HG02943 (cell line): ENCODE data around the gene C20orf96.
"Not testable (repeated sequence)": the region's sequence is repeated elsewhere in the genome, so short reads cannot be mapped to it uniquely, and the experiment has no call there.

Experiments
- ATAC-seq: cut with Tn5 transposase; IDR thresholded peaks from one replicate; pipeline ENCODE4 v1.9.1; 2021; ENCODE audit warnings: mild to moderate bottlenecking, low read depth, moderate library complexity; ENCODE audit not compliant: unreplicated experiment

C20orf96 gene

DNA sequence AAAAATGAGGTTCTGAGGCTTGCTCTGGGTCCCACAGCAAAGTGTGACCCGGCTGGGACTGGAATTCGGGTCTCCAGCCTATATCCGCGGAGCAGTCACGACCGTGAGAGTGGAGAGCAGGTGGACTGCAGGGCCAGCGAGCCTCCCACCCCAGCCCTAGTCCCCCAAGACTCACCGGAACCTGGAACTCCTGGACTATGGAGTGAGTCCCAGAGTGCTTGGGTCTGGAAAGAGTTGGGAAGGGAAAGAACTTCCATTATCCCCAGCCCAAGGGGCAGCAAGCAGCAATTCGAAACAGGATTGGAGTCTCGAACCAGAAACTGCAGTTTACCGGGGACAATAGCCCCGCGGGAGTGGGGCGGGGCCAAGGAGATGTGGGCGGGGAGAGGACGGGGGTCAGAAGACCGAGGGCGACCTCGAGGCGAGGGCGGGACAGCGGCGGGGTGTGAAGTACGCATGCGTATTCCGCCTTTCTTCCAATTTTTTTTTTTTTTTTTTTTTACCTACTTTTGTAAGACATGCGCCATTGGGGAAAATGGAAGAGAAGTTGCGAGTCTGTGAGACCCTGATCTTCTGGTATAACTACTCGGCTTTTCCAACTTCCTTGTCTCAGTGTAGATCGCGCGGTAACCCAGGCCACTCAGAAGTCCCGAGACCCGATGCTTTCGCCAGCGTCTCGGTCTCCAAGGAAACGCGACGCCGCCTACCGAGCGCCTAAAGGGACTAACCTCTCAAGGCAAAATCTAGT, at the start of gene C20orf96:
C20orf96 (minus strand) TSS at position 667 of the 748 bp plus-strand sequence; CDS start at position 527, 140 bp downstream.
- ATAC-seq = peak; percentile 82

DNA sequence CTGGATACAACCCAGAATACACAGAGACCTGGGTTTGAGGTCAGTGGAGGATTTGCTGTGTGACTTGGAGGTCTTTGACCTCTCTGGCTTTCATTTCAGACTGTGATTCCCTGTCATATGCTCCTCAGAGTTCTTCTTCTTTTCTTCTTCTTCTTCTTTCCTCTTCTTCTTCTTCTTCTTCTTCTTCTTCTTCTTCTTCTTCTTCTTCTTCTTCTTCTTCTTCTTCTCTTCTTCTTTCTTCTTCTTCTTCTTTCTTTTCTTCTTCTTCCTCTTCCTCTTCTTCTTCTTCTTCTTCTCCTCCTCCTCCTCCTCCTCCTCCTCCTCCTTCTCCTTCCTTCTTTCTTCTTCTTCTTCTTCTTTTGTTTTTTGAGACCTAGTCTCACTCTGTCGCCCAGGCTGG, 45.5 kb upstream of the C20orf96 start:
- not testable (repeated sequence) for ATAC-seq

DNA sequence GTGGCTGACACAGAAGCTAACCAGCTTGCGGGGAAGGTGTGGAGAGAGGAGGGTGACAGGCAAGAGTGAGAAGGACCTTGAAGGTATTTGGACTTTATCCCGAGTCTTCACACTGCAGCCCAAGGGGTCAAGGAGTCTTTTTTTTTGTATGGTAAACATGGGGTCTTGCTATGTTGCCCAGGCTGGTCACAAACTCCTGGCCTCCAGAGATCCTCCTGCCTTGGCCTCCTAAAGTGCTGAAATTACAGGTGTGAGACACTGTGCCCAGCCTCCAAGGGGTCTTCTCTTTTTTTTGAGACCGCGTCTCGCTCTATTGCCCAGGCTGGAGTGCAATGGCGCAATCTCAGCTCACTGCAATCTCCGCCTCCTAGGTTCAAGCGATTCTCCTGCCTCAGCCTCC, 44.0 kb upstream of the C20orf96 start:
- ATAC-seq = no peak

DNA sequence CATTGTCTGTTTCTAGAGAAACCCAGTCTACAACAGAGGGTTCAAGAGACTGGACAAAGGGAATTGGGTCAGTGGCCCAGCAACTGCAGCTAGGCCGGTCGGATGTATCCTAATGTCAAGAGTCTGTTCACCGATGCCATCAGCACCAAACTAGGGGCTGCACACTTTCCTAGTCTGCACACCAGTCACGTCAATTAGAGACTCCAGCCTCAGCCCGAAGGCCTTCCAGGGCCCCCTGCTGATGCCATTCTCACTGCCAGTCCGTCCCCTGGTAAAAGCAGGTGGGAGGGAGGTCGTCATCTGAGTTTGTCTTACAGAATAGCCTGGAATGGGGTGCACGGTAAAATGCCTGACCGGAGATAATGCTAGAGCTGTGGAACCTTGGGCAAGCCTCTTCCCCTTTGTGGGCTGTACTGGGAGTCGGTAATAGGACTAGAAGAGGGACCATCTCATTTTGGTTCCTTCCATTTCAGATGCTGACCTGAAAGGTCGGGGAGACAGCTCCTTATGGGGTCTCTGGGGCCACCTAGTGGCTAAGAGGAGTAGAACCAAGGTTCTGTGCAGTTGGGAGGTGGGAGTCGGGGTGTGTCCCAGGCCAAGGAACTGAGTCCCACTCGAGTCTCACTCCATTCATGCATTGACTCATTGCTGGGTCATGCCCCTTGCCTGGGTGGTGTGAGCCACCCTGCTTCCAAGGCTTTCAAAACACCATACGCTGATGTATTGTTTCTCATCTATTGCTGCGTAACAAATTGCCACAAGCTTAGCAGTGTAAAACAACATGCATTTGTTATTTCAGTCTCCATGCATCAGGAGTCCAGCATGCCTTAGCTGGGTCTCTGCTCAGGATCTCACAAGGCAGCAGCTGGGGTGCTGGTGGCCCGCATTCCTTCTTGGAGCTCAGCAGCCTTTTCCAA, 39.9 kb upstream of the C20orf96 start:
- no peak for ATAC-seq

GRCh38 chr20:329851-330232, 39.3 kb upstream of the C20orf96 start:
- no peak for ATAC-seq

DNA sequence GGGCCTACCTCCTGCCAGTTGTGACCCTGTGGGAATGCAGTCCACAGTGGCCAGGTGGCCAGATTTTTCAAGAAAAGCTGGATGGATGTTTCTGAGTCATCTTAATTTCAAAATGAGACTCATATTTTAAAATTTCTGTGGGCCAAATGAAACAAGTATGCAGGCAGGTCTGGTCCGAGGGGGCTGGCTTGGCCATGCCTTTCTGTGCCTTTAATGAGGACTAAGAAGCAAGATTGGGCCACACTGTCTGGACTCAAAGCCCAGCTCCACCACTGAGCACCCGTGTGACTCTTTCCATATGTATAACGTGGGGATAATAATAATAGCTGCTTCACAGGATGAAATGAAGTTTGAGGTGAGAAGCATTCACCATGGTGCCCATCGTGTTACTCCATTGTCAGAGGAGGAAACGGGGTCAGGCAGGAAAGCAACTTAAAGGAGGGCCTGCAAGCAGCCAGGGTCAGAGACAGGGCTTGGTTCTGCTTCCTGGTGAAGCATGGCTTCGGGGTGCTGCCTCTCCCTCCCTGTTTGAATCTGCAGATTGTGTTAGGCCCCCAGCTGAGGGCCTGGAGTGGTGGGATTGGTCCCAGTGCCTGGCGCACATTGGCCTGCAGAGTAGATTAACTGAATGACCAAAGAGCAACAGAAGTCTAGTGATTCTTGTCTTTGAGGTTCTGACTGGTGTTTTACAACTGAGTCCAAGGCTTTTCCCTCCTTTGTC, 38.6 kb upstream of the C20orf96 start:
- no peak for ATAC-seq

GRCh38 chr20:328027-328974, 37.8 kb upstream of the C20orf96 start:
- ATAC-seq = no peak

DNA sequence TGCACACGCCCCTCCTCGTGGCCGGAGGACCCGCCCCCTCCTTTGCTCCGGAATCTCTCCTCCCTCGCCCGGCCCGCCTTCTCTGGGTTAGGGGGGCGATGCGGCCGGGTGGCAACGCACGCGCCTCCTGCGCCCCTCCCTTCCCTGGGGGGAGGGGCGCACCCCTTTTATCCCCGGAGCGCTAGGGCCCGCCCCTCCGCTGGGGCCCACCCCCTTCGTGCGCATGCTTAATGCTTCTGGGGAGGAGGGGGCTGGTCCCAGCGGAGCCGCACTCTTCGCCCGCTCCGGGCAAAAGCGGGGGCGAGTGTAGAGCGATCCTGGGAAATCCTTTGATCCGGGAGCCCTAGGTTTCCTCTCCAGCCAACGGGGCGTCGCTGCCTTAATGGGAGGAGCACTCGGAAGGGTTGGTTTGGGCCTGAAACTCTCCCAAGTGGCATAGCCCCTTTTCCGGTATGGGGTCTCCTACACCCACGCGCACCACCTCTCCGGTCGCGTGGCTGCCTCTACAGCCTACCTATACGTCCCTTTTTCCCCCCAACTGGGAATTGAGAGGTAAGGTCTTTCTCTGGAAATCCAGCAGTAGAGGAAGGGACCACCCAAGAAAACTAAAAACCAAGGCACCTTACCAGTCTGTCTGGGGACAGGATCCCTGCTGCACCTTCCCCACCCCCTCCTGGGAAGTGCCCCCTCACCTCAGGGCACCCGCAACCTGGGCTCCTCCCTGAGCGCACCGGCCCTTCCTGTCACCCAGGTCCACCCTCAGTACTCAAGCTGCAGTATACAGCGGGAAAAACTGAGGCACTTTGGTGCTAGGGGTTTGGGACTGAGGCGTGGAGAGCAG, 36.9 kb upstream of the C20orf96 start:
- ATAC-seq = no peak

GRCh38 chr20:326645-327185, 36.2 kb upstream of the C20orf96 start:
- no peak for ATAC-seq

- no peak for ATAC-seq
These were observed 35.5 kb upstream of the C20orf96 start for GRCh38 chr20:325889-326644.

GRCh38 chr20:325045-325888, 34.7 kb upstream of the C20orf96 start, which contains the start of gene SOX12:
Gene SOX12, plus strand, starts transcription at chr20:325552. Its CDS starts 373 bp downstream, at chr20:325925.
- peak; percentile 62 for ATAC-seq

DNA sequence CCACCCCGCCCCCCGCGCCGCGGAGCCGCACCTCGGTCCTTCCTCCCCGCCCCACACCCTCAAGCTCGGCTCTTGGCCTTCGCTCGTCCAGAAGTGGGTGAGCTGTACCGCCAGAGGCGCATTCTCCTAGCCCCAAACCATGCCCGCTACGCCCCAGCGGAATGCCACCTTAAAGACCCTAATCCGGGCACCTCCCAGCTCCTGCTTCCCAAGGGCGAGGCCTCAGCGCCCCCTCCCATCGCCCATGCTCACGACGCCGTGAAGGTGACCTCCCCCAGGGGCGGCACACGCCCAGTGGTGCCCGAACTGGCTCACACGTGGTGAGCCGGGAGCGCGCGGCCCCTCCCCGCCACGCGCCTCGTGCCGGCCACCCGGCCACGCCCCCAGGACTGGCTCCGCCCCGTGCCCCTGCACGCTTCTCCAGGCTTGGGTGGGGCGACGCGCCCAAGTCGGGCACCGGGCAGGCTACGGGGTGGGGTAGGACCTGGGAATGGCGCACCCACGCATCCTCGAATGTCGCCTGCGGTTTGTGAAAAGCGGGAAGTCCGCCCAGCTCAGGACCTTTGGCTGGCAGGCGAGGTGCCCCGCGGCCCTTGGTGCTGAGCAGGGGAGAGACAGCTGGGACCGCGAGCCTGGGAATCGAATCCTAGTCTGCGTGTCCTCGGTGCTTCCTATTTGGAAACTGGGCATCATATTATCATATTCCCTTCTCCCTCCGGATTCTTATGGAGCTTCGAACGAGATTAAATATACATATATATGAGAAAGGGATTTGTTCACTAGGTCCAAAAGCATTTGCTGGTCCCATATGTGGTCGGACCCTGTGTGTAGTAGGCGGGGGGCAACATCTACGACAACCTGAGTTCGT, 33.9 kb upstream of the C20orf96 start:
- ATAC-seq = peak; percentile 39

- no peak for ATAC-seq
These were observed 25.9 kb upstream of the C20orf96 start for GRCh38 chr20:316316-317068.

- ATAC-seq = no peak
These were observed 23.4 kb upstream of the C20orf96 start for GRCh38 chr20:313948-314347.

DNA sequence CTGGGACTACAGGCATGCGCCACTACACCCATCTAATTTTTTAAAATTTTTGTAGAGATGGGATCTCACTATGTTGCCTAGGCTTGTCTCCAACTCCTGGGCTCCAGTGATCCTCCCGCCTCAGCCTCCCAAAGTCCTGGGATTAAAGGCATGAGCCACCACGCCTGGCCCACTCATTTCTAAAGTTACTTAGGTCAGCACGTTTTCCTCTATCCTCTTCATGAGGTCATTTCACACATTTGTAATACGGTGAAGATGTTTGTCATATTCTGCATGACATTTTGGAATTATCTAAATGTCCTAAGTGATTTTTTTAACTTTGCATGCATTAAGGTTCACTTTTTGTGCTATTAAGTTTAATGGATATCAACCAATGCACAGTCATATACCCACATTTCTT, 22.9 kb upstream of the C20orf96 start:
- ATAC-seq = no peak
